Epithelial cell of proximal tubule (primary cell): ENCODE data around the gene ARL5B. TPM values are rescaled to one million over a fixed set of nuclear protein-coding genes. Genes with fewer than 3 reads are reported as not detected.

Source experiments
- DNase-seq: peaks from one replicate; pipeline ENCODE4 v3.0.0-alpha.2; 2011; ENCODE audit warnings: low read depth
- H3K4me3 ChIP-seq: 2 replicates; pipeline ENCODE4 v1.5.1; 2011; ENCODE audit warnings: low read depth, mild to moderate bottlenecking, low read length
- total RNA-seq: library from RNA; depleted of rRNA; stranded (reverse); fragments of >200 nt; gene quantifications from 2 replicates; pipeline ENCODE4 v1.2.3, GENCODE V29; 2015
- TF ChIP-seq, protein P1 (sequence below): conservative IDR thresholded peaks from 2 replicates; pipeline ENCODE4 v1.5.1; 2012; ENCODE audit warnings: low read depth, mild to moderate bottlenecking, low read length

The ARL5B gene
- total RNA-seq, 1 donor from 2014 or later: 22.4 TPM

DNA sequence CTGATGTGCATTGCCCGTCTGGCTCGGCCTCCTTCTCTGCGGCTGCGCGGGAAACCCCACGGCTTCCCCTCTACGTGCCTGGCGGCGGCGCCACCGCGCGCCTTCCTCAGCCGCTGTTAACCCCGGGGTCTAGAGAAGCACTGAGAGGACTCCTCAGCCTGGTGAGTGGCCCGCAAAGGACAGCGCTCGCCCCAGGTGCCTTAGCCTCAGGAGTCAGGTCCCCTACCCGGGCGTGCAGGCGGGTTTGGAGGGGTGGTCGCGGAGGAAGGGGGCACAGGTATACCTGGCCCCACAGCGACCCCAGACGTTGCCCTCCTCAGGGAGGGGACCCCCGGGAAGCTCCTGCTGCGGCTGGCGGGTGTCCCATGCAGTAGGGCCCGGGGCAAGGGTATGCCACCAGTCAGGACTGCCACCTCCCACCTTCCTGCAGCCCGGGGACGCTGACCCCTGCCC, 51.0 kb downstream of the ARL5B start:
- TF ChIP-seq, protein P1, sequence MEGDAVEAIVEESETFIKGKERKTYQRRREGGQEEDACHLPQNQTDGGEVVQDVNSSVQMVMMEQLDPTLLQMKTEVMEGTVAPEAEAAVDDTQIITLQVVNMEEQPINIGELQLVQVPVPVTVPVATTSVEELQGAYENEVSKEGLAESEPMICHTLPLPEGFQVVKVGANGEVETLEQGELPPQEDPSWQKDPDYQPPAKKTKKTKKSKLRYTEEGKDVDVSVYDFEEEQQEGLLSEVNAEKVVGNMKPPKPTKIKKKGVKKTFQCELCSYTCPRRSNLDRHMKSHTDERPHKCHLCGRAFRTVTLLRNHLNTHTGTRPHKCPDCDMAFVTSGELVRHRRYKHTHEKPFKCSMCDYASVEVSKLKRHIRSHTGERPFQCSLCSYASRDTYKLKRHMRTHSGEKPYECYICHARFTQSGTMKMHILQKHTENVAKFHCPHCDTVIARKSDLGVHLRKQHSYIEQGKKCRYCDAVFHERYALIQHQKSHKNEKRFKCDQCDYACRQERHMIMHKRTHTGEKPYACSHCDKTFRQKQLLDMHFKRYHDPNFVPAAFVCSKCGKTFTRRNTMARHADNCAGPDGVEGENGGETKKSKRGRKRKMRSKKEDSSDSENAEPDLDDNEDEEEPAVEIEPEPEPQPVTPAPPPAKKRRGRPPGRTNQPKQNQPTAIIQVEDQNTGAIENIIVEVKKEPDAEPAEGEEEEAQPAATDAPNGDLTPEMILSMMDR: no peak
- no peak for DNase-seq
- H3K4me3 ChIP-seq: no peak overlapping the region

DNA sequence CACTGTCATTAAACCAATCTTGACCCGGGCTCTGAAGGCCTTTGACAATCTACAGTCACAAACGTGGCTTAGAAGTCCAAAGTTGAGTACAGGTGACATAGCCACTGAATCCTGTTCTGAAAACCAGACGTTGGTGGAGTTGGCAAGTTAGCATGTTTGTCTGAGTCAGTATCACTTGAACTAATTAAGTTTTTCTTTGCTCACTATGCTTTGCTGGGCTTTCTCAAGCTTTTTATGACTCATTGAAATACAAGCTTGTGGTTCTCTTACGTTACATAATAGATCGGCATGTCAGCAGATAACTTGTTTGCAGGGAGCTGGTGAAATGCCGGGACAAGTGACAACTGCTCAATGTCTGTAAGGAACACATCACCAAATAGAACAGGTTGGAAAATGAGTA, 53.8 kb downstream of the ARL5B start:
- TF ChIP-seq, protein P1: no peak
- H3K4me3 ChIP-seq: no peak overlapping the region
- DNase-seq: peak; percentile 92

DNA sequence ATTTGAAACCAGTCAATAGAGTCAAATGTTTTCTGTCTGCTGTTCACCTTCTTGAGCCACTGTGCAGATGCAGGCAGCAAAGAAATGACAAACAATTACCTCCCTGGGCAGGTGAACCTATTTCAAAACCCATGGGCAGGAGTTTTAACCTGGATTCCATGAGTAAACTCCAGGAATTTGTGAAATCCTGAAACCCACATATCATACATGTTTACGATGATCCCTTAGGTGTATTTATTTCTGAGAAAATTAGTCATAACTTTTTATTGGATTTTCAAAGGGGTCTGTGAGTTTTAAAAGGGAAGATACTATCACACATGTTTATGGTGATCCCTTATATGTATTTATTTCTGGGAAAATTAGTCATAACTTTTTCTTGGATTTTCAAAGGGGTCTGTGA, 59.8 kb downstream of the ARL5B start:
- TF ChIP-seq, protein P1: no peak

DNA sequence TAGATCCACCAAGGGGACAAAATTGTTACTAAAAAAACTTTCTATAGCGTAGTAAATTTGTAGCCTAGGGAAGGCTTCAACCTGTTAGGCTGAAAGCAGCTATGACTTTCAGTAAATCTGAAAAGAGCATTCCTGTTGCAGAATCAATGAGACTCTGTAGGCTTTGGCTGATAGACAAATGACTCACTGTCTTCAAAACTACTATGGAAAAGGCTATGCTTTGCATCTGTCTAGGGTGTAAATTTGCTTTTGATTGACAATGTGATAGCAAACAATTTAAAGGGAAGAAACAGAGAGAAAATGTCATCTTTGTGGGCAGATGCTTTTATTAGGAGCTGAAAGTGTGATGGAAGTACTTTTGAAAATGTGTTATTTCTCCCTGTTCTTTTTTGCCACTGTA, 60.6 kb downstream of the ARL5B start:
- TF ChIP-seq, protein P1: no peak
- no peak for DNase-seq
- H3K4me3 ChIP-seq: no peak overlapping the region

More for the DNA sequence above, 59.8 kb downstream of the ARL5B start:
- no peak overlapping the region for H3K4me3 ChIP-seq
- DNase-seq: no peak

DNA sequence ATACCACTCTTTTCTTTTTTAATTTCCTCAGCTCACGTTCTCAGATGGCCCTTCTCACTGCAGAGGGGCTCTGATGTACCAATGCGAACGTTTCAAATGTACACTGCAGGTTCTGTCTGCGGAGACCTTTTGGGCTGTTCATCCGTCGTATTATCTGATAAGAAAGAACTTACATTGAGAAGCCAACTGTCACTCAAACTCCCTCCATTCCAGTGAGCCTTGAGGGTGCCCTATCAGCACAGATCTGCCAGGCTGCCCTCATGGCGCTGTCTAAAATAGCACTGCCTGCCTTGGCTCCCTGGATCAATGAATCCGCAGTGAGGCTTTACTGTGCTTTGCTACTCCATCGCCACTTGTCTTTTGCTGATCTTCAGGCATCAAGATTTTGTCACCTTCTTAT, 61.8 kb downstream of the ARL5B start:
- TF ChIP-seq, protein P1: no peak
- no peak overlapping the region for H3K4me3 ChIP-seq
- DNase-seq: no peak

DNA sequence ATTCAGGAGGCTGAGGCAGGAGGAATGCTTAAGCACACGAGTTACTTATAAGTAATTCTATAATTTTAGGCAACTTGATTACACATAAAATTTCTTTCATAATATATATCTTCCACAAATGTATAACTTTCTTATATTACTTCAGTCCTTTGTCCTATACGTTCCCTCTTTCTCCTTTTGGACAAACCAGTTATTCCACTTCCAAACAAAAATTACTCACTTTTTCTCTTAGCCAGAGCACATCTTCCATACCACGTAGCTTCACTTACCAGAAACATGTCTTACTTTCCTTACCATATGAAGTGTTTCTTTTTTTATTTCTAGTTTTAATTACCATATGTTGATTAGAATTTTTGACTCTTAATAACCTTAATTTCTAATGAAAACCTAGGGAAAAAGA, 64.6 kb downstream of the ARL5B start:
- TF ChIP-seq, protein P1: no peak
- H3K4me3 ChIP-seq: no peak overlapping the region
- DNase-seq: no peak

Other genes with a start within 250 kb of the ARL5B start
- gene NSUN6, start 7.8 kb upstream of the ARL5B start, total RNA-seq: 5.4 and 7.2 TPM in 2 replicates